ENCODE data around the gene NUP214.

GRCh38 chr9:131174681-131175239 is 49.4 kb downstream of the NUP214 start:
- TF ChIP-seq CTCF (conservative IDR thresholded peaks at IDR 0.05; ENCODE audit: low read depth, low read length) = no peak
- no peak for TF ChIP-seq CEBPB (IDR thresholded peaks at IDR 0.05; ENCODE audit: low read depth, low read length)
